Activated T-cell treated with anti-CD3 and anti-CD28 coated beads for 4 hours (primary cell): ENCODE data around the gene KIF24.
"Not testable (repeated sequence)": the region's sequence is repeated elsewhere in the genome, so short reads cannot be mapped to it uniquely, and the experiment has no call there.

Experiments used
- DNase-seq: peaks from one replicate; pipeline ENCODE4 v3.0.0-alpha.2; 2020

Gene KIF24, protein sequence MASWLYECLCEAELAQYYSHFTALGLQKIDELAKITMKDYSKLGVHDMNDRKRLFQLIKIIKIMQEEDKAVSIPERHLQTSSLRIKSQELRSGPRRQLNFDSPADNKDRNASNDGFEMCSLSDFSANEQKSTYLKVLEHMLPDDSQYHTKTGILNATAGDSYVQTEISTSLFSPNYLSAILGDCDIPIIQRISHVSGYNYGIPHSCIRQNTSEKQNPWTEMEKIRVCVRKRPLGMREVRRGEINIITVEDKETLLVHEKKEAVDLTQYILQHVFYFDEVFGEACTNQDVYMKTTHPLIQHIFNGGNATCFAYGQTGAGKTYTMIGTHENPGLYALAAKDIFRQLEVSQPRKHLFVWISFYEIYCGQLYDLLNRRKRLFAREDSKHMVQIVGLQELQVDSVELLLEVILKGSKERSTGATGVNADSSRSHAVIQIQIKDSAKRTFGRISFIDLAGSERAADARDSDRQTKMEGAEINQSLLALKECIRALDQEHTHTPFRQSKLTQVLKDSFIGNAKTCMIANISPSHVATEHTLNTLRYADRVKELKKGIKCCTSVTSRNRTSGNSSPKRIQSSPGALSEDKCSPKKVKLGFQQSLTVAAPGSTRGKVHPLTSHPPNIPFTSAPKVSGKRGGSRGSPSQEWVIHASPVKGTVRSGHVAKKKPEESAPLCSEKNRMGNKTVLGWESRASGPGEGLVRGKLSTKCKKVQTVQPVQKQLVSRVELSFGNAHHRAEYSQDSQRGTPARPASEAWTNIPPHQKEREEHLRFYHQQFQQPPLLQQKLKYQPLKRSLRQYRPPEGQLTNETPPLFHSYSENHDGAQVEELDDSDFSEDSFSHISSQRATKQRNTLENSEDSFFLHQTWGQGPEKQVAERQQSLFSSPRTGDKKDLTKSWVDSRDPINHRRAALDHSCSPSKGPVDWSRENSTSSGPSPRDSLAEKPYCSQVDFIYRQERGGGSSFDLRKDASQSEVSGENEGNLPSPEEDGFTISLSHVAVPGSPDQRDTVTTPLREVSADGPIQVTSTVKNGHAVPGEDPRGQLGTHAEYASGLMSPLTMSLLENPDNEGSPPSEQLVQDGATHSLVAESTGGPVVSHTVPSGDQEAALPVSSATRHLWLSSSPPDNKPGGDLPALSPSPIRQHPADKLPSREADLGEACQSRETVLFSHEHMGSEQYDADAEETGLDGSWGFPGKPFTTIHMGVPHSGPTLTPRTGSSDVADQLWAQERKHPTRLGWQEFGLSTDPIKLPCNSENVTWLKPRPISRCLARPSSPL (N-terminal part only)

GRCh38 chr9:34328987-34329832 is at the start of gene KIF24, which contains the start of gene NUDT2:
TSS of gene KIF24 (minus strand) at chr9:34329268. CDS start at chr9:34311346, 17,922 bp downstream.
TSS of gene NUDT2 (plus strand) at chr9:34329569. CDS start at chr9:34339040, 9,471 bp downstream.
- DNase-seq: peak; percentile 89

DNA sequence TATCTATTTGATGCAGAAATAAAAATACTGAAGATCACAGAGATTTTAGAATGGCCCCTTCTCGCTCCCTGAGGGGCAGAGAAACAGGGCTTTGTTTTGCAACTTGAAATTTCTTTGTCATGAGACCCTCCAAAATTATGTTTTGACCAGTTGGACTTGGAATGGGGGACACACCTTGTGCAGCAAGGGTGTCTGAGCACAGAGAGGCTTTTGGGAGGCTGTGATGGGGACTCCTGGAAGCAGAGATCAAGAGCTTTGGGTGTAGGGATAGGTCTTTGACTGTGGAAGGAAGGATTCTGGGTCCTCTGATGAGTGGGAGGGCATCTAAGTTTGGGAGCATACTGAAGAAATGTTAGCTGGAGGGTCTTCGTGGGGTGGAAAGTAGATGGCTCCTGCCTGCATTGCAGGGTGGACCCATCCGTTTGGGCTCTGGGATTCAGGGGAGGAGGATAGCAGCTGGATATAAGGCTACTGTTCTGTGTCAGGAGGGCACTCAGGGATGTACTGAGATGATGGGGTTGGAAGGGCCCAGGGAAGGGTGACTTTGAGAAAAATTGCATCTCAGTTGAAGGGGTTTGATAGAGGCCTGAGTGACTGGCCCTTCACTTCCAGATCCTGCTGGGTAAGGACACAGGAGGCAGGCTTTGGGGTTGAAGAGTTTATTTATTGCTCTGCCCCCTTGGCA is 49.5 kb upstream of the KIF24 start:
- no peak for DNase-seq

DNA sequence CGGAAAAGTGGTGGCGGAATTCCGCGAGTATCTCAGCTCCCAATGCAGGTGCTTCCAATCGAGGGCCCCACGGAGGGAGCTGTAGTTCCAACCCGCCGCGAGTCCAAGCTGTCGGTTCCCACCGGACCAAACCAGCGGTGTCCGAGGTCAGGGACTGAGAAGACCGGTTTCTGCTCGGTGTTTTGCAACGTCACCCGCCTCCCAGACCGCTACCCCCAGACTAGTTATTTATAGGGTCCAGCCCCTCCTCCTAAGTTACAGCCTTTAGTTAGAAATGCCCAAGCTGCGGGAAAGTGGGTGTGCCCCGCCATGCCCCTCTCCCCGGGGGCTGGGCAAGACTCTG is 48.3 kb upstream of the KIF24 start:
- no peak for DNase-seq

DNA sequence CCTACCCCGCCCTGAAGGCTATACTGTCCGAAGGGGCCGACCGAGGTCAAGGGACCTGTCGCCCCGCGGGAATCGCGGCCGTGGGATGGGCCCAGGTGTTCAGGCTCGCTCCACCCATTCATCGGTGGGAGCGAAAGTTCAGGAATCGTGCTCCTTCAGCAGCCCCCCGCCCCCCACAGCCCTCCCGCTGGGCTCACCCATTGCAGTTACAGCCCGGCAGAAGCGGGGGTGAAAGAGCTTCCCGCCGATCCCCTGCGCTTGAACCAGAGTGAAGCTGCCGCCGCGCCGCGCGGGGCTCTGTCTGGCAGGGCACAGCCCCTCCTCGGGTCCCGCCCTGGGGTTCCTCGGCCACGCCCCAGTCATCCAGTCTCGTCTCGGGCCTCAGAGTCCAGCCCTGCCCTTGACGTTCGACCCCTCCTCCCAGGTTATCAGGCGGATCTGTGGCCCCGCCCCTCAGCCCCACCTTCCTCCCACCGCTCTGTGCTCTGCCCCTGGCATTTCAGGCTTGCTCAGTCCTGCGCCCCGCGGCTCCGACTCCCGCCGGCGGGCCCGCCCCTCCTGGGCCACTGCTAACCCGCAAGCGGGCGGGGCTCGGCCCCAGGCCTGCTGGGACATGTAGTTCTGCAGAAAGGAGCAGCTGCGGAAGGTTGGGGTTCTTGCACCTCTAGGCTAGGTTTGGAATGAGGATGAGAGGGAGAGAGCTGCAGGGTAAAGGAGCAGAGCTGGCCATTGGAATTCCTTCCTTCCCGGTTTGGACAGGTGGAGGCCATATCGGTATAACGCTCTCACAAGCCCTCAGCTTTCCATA is 47.7 kb upstream of the KIF24 start, which contains the start of gene MYORG:
Gene MYORG, minus strand, starts transcription at position 303 of the 808 bp plus-strand sequence. CDS start 3,955 bp downstream, outside the sequence.
- peak; percentile 91 for DNase-seq

- peak; percentile 21 for DNase-seq
Observed at GRCh38 chr9:34375901-34376595, 47.0 kb upstream of the KIF24 start.

GRCh38 chr9:34374905-34375552 is 46.0 kb upstream of the KIF24 start:
- DNase-seq: no peak

DNA sequence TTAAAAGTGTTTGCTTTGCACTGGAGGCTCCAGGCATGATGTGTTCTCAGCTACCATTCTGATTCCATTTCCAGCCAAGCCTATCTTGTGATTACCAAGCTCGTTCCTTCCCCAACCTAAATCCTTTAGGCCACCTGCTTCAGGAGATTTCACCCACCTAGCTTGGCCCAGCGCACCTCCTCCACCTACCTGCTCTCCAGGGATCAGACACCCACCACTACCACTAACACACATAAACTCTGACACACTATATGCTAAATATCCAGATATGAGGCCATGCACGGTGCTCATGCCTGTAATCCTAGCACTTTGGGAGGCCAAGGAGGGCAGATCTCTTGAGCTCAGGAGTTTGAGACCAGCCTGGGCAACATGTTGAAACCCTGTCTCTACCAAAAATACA is 45.3 kb upstream of the KIF24 start:
- no peak for DNase-seq

- no peak for DNase-seq
Observed at GRCh38 chr9:34373749-34374148, 44.7 kb upstream of the KIF24 start.

DNA sequence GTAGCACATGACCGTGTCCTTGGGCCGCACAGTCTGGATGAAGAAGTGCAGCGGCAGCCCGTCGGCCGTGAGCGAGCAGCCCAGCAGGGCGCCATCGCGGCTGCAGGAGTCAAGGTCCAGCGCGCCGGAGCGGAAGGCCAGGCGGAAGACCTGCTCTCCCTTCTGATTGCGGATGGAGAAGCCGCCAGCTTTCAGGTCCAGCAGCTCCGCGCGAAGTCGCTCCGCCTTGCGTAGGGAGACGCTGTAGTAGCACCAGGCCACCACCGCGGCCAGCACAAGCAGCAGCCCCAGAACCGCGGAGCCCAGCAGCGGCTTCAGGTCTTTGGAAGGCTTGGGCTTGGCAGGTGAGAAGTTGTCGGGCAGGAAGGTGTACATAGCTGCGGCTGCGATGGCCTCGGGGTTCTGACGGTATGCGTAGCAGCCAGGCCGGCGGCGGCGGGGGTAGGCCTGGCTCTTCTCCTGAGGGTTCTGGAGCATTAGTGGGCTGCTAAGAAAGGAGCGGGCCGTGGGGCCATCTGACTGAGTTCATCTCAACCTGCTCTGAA is 43.5 kb upstream of the KIF24 start:
- no peak for DNase-seq

GRCh38 chr9:34371886-34372466 is 42.9 kb upstream of the KIF24 start:
- DNase-seq: no peak

GRCh38 chr9:34370970-34371880 is 42.2 kb upstream of the KIF24 start:
- DNase-seq: no peak

GRCh38 chr9:34370335-34370969 is 41.4 kb upstream of the KIF24 start:
- no peak for DNase-seq

- no peak for DNase-seq
Observed at GRCh38 chr9:34369636-34370035, 40.6 kb upstream of the KIF24 start.

DNA sequence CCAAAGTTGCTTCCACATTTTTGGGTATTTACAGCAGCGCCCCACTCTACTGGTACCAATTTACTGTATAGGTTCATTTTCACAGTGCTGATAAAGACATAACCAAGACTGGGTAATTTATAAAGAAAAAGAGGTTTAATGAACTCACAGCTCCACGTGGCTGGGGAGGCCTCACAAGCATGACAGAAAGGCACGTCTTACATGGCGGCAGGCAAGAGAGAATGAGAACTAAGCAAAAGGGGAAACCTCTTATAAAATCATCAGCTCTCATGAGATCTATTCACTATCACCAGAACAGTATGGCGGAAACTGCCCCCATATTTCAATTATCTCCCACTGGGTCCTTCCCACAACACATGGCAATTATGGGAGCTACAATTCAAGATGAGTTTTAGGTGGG is 39.7 kb upstream of the KIF24 start:
- DNase-seq: not testable (repeated sequence)

DNA sequence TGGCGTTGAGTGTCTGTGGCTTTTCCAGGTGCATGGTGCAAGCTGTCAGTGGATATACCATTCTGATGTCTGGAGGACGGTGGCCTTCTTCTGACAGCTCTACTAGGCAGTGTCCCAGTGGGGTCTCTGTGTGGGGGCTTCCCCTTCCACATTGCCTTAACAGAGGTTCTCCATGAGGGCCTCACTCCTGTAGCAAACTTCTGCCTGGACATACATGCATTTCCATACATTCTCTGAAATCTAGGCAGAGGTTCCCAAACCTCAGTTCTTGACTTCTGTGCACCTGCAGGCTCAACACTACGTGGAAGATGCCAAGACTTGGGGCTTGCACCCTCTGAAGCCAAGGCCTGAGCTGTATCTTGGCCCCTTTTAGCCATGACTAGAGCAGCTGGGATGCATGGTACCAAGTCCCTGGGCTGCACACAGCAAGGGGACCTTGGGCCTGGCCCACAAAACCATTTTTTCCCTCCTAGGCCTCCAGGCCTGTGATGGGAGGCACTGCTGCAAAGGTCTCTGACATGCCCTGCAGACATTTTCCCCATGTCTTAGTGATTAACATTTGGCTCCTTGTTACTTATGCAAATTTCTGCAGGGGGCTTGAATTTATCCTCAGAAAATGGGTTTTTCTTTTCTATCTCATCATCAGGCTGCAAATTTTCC is 38.8 kb upstream of the KIF24 start:
- not testable (repeated sequence) for DNase-seq

GRCh38 chr9:34366365-34366764 is 37.3 kb upstream of the KIF24 start:
- DNase-seq: no peak
